PC-9 (cell line): ENCODE data around the gene HPDL.

Source experiments
- EZH2 ChIP-seq: fragments of 200-600 bp; sonication (generic); IDR thresholded peaks from 2 replicates; pipeline ENCODE4 v1.8.0; 2017; ENCODE audit warnings: antibody characterized with exemption, low read depth
- TF ChIP-seq, protein P1 (sequence below): fragments of 200-600 bp; sonication (generic); conservative IDR thresholded peaks from 2 replicates; pipeline ENCODE4 v1.6.1; 2017; ENCODE audit warnings: mixed run types, antibody characterized with exemption, mild to moderate bottlenecking, moderate library complexity

DNA sequence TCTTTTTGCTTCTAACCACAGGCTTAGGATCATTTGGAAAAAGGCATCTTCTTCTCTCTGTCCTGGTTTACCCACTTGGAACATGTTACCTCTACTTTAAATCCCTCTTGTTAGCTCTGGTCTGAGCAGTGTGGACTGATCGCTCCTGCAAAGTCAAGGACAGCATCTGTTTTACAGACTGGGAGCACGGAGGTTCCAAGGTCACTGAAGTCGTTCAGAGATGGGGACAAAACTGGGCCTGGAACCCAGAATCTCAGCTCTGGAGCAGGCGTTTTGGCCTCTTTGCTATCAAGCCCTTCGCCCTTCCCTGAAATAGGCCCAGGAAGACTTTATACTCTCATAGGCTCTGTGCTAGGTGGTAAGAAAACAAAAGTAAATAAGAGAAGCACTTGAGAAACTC is 24.8 kb downstream of the HPDL start:
- TF ChIP-seq, protein P1, sequence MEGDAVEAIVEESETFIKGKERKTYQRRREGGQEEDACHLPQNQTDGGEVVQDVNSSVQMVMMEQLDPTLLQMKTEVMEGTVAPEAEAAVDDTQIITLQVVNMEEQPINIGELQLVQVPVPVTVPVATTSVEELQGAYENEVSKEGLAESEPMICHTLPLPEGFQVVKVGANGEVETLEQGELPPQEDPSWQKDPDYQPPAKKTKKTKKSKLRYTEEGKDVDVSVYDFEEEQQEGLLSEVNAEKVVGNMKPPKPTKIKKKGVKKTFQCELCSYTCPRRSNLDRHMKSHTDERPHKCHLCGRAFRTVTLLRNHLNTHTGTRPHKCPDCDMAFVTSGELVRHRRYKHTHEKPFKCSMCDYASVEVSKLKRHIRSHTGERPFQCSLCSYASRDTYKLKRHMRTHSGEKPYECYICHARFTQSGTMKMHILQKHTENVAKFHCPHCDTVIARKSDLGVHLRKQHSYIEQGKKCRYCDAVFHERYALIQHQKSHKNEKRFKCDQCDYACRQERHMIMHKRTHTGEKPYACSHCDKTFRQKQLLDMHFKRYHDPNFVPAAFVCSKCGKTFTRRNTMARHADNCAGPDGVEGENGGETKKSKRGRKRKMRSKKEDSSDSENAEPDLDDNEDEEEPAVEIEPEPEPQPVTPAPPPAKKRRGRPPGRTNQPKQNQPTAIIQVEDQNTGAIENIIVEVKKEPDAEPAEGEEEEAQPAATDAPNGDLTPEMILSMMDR, result no peak
- TF ChIP-seq EZH2, result no peak
